ENCODE measurements around the gene ZNF688.
A peak's percentile ranks its signal among the peaks of the same experiment; 100 is the strongest.
"Not testable (repeated sequence)": the region's sequence is repeated elsewhere in the genome, so short reads cannot be mapped to it uniquely, and the experiment has no call there.

ZNF688 gene

DNA sequence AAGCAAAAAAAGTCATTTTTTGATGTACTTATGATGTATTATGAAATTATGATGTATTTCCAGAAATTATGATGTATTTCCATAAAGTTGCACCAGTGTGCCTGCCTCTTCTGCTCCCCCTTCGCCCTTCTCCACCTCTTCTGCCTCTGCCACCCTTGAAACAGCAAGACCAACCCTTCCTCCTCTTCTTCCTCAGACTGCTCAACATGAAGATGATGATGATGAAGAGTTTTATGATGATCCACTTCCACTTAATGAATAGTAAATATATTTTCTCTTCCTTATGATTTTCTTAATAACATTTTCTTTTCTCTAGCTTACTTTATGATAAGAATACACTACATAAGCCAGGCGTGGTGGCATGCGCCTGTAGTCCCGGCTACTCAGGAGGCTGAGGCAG, 21.4 kb upstream of the ZNF688 start:
- no peaks in the 10 kb centered on the region for H3K27me3 ChIP-seq (ENCODE audit: insufficient read depth, poor library complexity, severe bottlenecking)
- no peak overlapping the region for H3K4me3 ChIP-seq (replicated peaks; ENCODE audit: insufficient read depth, low read length)
- DNase-seq (ENCODE audit: low read depth in 1 of 2, low spot score in 1 of 2) = no peak
- H3K27ac ChIP-seq (replicated peaks) = no peak overlapping the region
- no peak for TF ChIP-seq GABPA (IDR thresholded peaks at IDR 0.05; ENCODE audit: low read depth)
- TF ChIP-seq, protein P1, sequence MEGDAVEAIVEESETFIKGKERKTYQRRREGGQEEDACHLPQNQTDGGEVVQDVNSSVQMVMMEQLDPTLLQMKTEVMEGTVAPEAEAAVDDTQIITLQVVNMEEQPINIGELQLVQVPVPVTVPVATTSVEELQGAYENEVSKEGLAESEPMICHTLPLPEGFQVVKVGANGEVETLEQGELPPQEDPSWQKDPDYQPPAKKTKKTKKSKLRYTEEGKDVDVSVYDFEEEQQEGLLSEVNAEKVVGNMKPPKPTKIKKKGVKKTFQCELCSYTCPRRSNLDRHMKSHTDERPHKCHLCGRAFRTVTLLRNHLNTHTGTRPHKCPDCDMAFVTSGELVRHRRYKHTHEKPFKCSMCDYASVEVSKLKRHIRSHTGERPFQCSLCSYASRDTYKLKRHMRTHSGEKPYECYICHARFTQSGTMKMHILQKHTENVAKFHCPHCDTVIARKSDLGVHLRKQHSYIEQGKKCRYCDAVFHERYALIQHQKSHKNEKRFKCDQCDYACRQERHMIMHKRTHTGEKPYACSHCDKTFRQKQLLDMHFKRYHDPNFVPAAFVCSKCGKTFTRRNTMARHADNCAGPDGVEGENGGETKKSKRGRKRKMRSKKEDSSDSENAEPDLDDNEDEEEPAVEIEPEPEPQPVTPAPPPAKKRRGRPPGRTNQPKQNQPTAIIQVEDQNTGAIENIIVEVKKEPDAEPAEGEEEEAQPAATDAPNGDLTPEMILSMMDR (IDR thresholded peaks at IDR 0.05; ENCODE audit: insufficient read depth, low read length) = no peak
- TF ChIP-seq, protein P2, sequence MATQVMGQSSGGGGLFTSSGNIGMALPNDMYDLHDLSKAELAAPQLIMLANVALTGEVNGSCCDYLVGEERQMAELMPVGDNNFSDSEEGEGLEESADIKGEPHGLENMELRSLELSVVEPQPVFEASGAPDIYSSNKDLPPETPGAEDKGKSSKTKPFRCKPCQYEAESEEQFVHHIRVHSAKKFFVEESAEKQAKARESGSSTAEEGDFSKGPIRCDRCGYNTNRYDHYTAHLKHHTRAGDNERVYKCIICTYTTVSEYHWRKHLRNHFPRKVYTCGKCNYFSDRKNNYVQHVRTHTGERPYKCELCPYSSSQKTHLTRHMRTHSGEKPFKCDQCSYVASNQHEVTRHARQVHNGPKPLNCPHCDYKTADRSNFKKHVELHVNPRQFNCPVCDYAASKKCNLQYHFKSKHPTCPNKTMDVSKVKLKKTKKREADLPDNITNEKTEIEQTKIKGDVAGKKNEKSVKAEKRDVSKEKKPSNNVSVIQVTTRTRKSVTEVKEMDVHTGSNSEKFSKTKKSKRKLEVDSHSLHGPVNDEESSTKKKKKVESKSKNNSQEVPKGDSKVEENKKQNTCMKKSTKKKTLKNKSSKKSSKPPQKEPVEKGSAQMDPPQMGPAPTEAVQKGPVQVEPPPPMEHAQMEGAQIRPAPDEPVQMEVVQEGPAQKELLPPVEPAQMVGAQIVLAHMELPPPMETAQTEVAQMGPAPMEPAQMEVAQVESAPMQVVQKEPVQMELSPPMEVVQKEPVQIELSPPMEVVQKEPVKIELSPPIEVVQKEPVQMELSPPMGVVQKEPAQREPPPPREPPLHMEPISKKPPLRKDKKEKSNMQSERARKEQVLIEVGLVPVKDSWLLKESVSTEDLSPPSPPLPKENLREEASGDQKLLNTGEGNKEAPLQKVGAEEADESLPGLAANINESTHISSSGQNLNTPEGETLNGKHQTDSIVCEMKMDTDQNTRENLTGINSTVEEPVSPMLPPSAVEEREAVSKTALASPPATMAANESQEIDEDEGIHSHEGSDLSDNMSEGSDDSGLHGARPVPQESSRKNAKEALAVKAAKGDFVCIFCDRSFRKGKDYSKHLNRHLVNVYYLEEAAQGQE (IDR thresholded peaks at IDR 0.05; ENCODE audit: insufficient replicate concordance, low read depth) = no peak
- no peak for TF ChIP-seq POLR2AphosphoS5 (IDR thresholded peaks at IDR 0.05; ENCODE audit: low read depth)
- TF ChIP-seq SPI1 (IDR thresholded peaks at IDR 0.05; ENCODE audit: borderline replicate concordance, low read depth) = no peak

DNA sequence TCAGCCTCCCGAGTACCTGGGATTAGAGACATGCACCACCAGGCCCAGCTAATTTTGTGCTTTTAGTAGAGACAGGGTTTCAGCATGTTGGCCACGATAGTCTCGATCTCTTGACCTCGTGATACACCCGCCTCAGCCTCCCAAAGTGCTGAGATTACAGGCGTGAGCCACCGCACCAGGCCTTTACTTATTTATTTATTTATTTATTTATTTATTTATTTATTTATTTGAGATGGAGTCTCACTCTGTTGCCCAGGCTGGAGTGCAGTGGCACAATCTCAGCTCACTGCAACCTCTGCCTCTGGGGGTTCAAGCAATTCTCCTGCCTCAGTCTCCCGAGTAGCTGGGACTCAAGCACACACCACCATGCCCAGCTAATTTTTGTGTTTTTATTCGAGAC, 19.4 kb upstream of the ZNF688 start:
- not testable (repeated sequence) for H3K4me3 ChIP-seq (replicated peaks; ENCODE audit: insufficient read depth, low read length); DNase-seq (ENCODE audit: low read depth in 1 of 2, low spot score in 1 of 2); H3K27ac ChIP-seq (replicated peaks); H3K27me3 ChIP-seq (ENCODE audit: insufficient read depth, poor library complexity, severe bottlenecking)

DNA sequence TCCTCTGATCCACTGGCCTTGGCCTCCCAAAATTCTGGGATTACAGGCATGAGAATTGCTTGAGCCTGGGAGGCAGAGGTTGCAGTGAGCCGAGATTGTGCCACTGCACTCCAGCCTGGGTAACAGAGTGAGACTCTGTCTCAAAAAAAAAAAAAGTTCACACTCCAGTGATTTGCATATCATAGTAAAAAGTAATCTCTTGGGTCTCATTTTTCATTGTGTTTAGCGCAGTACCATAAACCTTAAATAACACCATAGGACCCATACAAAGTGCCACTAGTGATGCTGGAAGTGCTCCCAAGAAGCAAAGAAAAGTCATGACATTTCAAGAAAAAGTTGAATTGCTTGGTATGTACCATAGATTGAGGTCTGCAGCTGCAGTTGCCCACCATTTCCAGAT, 18.1 kb upstream of the ZNF688 start:
- not testable (repeated sequence) for H3K4me3 ChIP-seq (replicated peaks; ENCODE audit: insufficient read depth, low read length); H3K27me3 ChIP-seq (ENCODE audit: insufficient read depth, poor library complexity, severe bottlenecking); H3K27ac ChIP-seq (replicated peaks); DNase-seq (ENCODE audit: low read depth in 1 of 2, low spot score in 1 of 2)

DNA sequence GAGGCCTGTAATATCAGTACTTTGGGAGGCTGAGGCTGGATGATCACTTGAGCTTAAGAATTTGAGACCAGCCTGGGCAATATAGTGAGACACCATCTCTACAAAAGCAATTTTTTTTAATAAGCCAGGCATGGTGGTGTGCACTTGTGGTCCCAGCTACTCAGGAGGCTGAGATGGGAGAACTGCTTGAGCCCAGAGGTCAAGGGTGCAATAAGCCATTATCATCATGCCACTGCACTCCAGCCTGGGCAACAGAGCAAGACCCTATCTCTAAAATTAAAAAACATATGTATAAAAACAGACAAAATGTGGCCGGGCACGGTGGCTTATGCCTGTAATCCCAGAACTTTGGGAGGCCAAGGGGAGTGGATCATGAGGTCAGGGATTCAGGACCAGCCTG, 17.1 kb upstream of the ZNF688 start:
- no peaks in the 10 kb centered on the region for H3K27me3 ChIP-seq (ENCODE audit: insufficient read depth, poor library complexity, severe bottlenecking)
- no peak overlapping the region for H3K27ac ChIP-seq (replicated peaks)
- TF ChIP-seq, protein P1 (IDR thresholded peaks at IDR 0.05; ENCODE audit: insufficient read depth, low read length) = no peak
- no peak for TF ChIP-seq GABPA (IDR thresholded peaks at IDR 0.05; ENCODE audit: low read depth)
- TF ChIP-seq POLR2AphosphoS5 (IDR thresholded peaks at IDR 0.05; ENCODE audit: low read depth) = no peak
- no peak for TF ChIP-seq SPI1 (IDR thresholded peaks at IDR 0.05; ENCODE audit: borderline replicate concordance, low read depth)
- TF ChIP-seq, protein P2 (IDR thresholded peaks at IDR 0.05; ENCODE audit: insufficient replicate concordance, low read depth) = no peak
- no peak overlapping the region for H3K4me3 ChIP-seq (replicated peaks; ENCODE audit: insufficient read depth, low read length)
- no peak for DNase-seq (ENCODE audit: low read depth in 1 of 2, low spot score in 1 of 2)

DNA sequence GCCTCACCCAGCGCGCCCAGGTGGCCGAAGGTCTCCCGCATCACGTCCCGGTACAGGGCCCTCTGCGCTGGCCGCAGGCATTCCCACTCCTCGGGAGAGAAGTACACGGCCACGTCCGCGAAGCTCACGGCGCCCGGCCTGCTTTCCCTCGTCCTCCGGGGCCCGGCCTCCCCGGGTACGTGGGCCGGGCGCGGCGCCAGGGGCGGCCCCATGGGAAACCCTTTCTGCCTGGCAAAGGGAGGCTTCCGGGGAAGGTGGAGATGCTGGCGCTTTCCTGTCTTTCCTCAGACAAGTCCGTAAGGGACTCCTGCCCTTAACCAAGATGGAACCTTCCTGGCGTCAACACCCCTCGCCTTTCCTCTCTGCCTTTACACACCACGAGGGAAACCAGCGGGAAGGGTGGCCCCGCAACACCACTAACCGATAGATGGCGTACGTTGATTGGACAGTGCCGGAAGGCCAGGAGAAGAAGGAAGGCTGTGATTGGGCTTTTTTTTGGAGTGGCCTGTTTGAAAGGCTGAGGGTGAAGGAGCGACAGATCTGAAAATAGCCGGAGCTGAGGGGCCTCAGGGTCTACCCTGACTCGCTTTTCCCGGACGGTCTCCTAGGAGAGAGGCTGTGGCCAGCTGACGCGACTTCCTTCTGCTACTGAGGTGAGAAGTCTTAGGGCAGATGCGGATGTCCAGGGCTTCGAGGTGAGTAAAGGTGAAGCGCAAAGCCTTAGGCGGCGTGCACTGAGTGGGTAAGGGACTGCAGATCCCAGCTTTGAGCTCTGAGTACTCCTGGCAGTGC, 14.1 kb upstream of the ZNF688 start, which contains the start of gene ZNF785:
ZNF785 (minus strand) TSS at position 298 of the 792 bp plus-strand sequence; CDS start at position 212, 86 bp downstream.
- H3K27ac ChIP-seq (replicated peaks) = peak within 1 kb of the TSS; percentile 84

More for the DNA sequence above, 14.1 kb upstream of the ZNF688 start, which contains the start of gene ZNF785:
- DNase-seq (ENCODE audit: low read depth in 1 of 2, low spot score in 1 of 2) = peak; percentile 96 to 98
- TF ChIP-seq POLR2AphosphoS5 (IDR thresholded peaks at IDR 0.05; ENCODE audit: low read depth) (peak; percentile 80), GABPA (IDR thresholded peaks at IDR 0.05; ENCODE audit: low read depth) (peak; percentile 54)
- TF ChIP-seq, protein P1 (IDR thresholded peaks at IDR 0.05; ENCODE audit: insufficient read depth, low read length) = no peak
- peak within 1 kb of the TSS; percentile 47 for H3K4me3 ChIP-seq (replicated peaks; ENCODE audit: insufficient read depth, low read length)
- no peaks in the 10 kb centered on the region for H3K27me3 ChIP-seq (ENCODE audit: insufficient read depth, poor library complexity, severe bottlenecking)
